ENCODE measurements around the gene IGFBP4.

GRCh38 chr17:40432864-40433528 lies 10.3 kb upstream of the IGFBP4 start:
- TF ChIP-seq POLR2AphosphoS5 (IDR thresholded peaks at IDR 0.05; ENCODE audit: borderline replicate concordance, low read depth, low read length) = no peak
- TF ChIP-seq EZH2 (IDR thresholded peaks at IDR 0.05) = no peak
